ENCODE measurements around the gene PATE1.

Gene PATE1

GRCh38 chr11:125790825-125791224 lies 44.7 kb downstream of the PATE1 start:
- no peak for DNase-seq (ENCODE audit: low spot score)

- DNase-seq (ENCODE audit: low spot score) = no peak
These were observed 51.6 kb downstream of the PATE1 start for GRCh38 chr11:125797641-125798040.

Data from CD4-positive, alpha-beta T cell treated with Interleukin-6 at 100 ng/mL for 8 hours (primary cell).